Stimulated activated CD8-positive, alpha-beta memory T cell treated with anti-CD3 and anti-CD28 coated beads, Interleukin-4, amount 100 ng/mL, for 24 hours (primary cell): ENCODE measurements around the gene LRBA.
"Not testable (repeated sequence)": the region's sequence is repeated elsewhere in the genome, so short reads cannot be mapped to it uniquely, and the experiment has no call there.

Source experiments
- DNase-seq: peaks from one replicate; pipeline ENCODE4 v3.0.0-alpha.2; 2020; ENCODE audit warnings: low read depth

Gene LRBA

GRCh38 chr4:150418757-150419410 lies 596.2 kb downstream of the LRBA start:
- no peak for DNase-seq

DNA sequence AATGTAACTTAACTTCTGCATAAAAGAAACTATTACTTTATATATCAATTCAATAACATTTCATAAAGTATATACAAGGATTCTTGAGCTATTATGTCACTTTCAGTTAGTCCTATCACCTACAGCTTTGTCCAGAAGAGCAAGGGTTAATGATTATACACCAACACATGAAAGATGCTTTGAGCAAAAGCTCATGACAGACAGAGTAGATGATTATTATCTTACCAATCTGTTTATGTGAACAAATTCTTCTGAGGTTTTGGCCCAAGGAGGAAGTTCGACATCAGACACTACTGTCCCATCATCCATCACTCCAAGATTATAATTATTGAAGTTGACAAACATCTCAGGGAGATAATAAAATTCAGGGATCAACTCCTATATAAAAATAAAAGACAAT lies 599.9 kb downstream of the LRBA start:
- DNase-seq, result no peak

- DNase-seq, result no peak
Measured at GRCh38 chr4:150411520-150411919, 603.6 kb downstream of the LRBA start.

DNA sequence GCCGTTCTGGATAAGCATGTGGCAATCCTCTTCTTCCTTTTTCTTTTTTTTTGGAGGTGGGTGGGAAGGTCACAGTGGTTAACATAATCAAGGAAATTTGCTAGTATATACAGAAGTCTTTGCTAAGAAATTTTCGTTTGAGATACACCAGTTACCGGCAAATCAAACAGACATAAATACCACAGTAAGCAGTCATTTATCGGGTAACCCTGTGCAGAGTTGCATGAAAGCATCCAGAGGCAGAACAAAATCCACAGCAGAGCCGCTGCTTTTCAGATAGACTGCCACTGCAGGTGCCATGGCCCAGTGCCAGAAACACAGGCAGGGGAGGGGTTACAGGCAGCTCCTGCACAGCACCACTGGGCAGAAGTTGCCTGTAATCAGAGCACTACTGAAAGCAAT lies 612.2 kb downstream of the LRBA start:
- no peak for DNase-seq

GRCh38 chr4:150401083-150401687 lies 613.9 kb downstream of the LRBA start:
- DNase-seq, result no peak

- no peak for DNase-seq
Measured at GRCh38 chr4:150395872-150396271, 619.2 kb downstream of the LRBA start.

GRCh38 chr4:150394046-150394445 lies 621.0 kb downstream of the LRBA start:
- no peak for DNase-seq

GRCh38 chr4:150391052-150391451 lies 624.0 kb downstream of the LRBA start:
- no peak for DNase-seq

DNA sequence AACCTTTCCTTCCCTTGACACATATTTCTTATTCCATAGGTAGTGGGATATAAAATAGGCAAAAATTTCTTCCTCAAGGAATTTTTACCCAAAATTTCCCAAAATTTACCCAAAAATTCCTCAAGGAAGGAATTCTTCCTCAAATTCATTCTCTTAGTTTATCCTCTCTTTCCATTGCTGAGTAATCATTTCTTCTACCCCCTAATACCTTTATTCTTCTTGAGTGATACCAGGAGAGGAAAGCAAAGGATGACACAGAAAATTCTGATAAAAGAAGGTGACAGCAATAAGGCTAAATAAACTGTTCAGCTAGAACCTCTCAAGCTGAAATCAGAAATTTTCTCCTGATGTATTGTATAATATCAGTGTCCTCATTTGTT lies 624.6 kb downstream of the LRBA start:
- no peak for DNase-seq

GRCh38 chr4:150389896-150390530 lies 625.1 kb downstream of the LRBA start:
- DNase-seq, result no peak

DNA sequence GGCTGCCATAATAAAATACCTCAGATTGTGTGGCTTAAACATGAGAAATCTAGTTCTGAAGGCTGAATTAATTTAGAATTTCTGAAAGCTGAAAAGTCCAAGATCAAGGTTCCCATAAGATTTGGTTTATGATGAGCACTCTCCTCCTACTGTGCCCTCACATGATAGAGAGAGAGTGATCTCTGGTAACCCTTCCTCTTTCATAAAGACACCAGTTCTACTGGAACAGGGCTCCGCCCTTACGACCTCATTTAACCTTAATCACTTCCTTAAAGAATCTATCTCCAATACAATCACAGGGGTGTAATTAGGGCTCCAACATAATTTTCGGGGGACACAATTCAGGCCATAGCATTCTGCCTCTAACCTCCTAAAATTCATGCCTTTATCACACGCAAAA lies 627.1 kb downstream of the LRBA start:
- DNase-seq, result no peak

GRCh38 chr4:150386415-150386814 lies 628.7 kb downstream of the LRBA start:
- DNase-seq, result not testable (repeated sequence)

GRCh38 chr4:150385606-150386005 lies 629.5 kb downstream of the LRBA start:
- DNase-seq, result no peak

GRCh38 chr4:150384249-150384648 lies 630.8 kb downstream of the LRBA start:
- no peak for DNase-seq

DNA sequence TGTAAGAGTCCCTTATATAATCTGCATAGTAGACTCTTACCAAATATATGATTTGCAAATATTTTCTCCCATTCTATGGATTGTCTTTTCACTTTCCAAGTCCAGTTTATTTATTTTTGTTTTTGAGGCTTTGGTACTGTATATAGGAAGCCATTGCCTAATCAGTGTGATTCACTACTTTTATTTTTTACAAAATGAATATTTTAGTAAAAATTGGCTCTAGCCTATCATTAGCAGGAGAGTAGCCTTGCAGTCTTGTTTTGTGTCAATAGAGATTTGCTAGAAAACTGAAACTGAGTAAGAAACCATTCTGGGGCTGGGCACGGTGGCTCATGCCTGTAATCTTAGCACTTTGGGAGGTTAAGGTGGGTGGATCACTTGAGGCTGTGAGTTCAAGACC lies 633.1 kb downstream of the LRBA start:
- no peak for DNase-seq

DNA sequence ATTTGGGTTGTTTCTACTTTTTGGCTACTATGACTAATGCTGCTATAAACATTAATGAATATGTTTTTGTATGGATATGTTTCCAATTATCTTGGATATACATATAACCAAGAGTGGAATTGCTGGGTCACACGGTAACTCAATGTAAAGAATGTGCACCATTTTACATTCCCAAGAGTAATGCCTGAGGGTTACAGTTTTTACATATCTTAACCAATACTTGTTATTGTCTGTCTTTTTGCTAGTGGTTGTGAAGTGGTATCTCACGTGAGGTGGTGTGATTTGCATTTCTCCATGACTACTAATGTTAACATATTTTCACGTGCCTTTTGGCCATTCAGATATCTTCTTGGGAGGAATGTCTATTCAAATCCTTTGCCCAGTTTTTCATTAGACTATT lies 633.5 kb downstream of the LRBA start:
- no peak for DNase-seq

DNA sequence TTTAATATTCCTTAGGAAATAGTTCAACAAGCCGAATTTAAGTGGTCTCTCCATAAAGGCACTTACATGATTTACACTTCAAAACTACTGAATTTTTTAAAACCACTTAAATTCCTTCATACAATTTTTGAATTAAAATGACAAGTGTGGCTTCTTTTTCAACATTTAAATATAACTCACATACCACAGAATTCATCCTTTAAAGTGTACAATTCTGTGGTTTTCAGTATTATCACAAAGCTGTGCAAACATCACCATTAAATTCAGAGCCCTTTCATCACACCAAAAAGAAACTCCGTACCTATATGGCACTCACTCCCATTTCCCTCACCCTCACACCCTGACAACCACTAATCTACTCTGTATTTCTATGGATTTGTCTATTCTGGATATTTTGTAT lies 634.0 kb downstream of the LRBA start:
- no peak for DNase-seq

GRCh38 chr4:150379454-150379853 lies 635.6 kb downstream of the LRBA start:
- no peak for DNase-seq

GRCh38 chr4:150375025-150375424 lies 640.1 kb downstream of the LRBA start:
- no peak for DNase-seq

DNA sequence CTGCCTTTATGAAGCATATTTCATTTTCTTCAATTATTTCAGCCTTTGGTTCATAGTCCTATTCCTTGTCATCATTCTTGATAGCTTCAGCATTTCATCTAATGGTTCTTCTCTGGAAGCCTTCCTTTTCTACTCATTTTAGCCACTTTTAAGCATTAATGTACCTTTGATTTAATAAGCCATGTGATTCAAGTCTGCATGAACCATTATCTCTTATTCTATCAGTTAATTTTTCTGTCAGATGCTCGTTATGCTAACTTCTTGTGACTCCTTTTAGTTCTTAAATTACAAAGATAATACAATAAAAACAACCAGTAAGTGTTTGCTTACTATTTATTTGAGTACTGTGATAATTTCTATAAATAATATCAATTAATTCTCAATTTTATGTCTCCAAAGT lies 643.2 kb downstream of the LRBA start:
- no peak for DNase-seq

DNA sequence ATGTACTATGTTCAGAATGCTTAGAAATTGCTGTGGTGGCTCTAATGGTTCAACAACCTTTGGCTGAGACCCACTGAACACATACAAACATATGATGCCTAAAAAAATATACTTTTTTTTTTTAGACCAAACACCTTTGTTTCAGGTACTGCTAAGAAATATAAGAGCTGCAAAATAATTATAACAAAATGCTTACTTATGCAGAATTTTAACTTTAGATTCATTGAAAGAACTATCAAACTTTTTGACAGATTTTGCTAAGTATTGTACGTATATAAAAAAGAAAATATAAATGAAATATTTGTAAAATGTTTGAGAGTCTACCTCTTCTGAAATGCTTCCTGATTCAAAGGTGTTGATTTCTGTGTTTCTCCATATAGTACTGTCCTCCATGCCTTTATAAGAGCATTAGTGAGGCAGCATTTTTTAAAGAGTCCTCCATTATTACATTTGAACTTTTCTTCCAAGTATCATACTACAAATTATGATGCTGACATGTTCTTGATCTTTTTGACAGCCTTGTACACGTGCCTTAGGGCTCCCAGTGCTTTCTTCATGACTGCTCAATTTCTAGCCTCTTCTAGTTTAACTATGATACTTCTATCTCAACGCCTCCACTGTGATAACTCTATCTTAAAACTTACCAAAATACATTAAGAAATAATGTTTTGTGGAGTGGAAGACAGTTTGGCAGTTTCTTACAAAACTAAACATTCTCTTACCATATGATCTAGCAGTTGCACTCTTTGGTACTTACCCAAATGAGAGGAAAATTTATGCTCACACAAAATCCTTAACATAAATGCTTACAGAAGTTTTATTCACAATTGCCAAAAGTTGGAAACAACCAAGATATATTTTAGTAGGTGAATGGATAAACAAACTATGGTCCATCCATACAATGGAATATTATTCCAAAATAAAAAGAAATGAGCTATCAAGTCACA lies 645.4 kb downstream of the LRBA start:
- DNase-seq, result no peak

- DNase-seq, result no peak
Measured at GRCh38 chr4:150368667-150369066, 646.4 kb downstream of the LRBA start.

DNA sequence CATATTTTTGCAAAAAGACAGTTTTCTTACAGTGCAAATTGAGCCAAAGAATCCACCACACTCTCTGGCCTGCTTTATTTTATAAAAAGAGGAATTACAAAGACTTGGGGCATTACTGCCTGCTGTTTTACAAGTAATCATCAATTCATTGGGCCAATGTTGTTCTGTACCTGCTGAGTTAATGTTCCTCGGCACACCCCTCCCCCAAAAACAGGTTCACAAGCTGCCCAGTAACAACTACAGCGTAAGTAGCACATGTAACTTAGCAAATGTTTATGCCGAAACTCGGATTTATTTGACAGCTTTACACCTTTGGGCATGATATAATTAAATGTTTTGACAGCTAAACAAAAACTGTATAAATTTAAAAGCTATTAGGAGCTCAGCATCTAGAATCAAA lies 647.8 kb downstream of the LRBA start:
- no peak for DNase-seq
